Astrocyte of the spinal cord (primary cell): ENCODE data around the gene VAV2.
"Not testable (repeated sequence)": the region's sequence is repeated elsewhere in the genome, so short reads cannot be mapped to it uniquely, and the experiment has no call there.

ENCODE experiments used
- DNase-seq: peaks from one replicate; pipeline ENCODE4 v3.0.0; 2011; ENCODE audit warnings: low read depth, low spot score
- H3K4me3 ChIP-seq: 2 replicates; pipeline ENCODE4 v1.5.1; 2011; ENCODE audit warnings: low read depth, mild to moderate bottlenecking, low read length, moderate library complexity
- CTCF ChIP-seq: IDR thresholded peaks from 2 replicates; pipeline ENCODE4 v1.5.1; 2012; ENCODE audit warnings: low read depth, mild to moderate bottlenecking, low read length, inconsistent platforms
- in situ Hi-C: cut with HindIII; loops from 2 replicates; pipeline ENCODE4 v1.10.0; 2017; ENCODE audit warnings: low sequenced_read_pairs

Gene VAV2

GRCh38 chr9:133924453-133924852 is 67.7 kb downstream of the VAV2 start:
- no peak for DNase-seq
- in situ Hi-C loops = no loop called here
- no peak overlapping the region for H3K4me3 ChIP-seq
- TF ChIP-seq CTCF = no peak

- DNase-seq, in situ Hi-C loops, H3K4me3 ChIP-seq: not testable (repeated sequence)
Observed at GRCh38 chr9:133923608-133924007, 68.5 kb downstream of the VAV2 start.

- no peak overlapping the region for H3K4me3 ChIP-seq
- no peak for TF ChIP-seq CTCF
- DNase-seq = no peak
- in situ Hi-C loops = no loop called here
Observed at GRCh38 chr9:133921866-133922265, 70.3 kb downstream of the VAV2 start.

GRCh38 chr9:133920471-133920870 is 71.7 kb downstream of the VAV2 start:
- no peak for TF ChIP-seq CTCF
- H3K4me3 ChIP-seq = no peak overlapping the region
- in situ Hi-C loops = no loop called here
- DNase-seq = no peak

- no peak for DNase-seq
- H3K4me3 ChIP-seq = no peak overlapping the region
- no peak for TF ChIP-seq CTCF
- in situ Hi-C loops = no loop called here
Observed at GRCh38 chr9:133919253-133920115, 72.6 kb downstream of the VAV2 start.

- H3K4me3 ChIP-seq = no peak overlapping the region
- no peak for DNase-seq
- no peak for TF ChIP-seq CTCF
- in situ Hi-C loops = no loop called here
Observed at GRCh38 chr9:133918111-133918813, 73.9 kb downstream of the VAV2 start.

GRCh38 chr9:133917375-133917774 is 74.7 kb downstream of the VAV2 start:
- DNase-seq = no peak
- in situ Hi-C loops = no loop called here
- no peak for TF ChIP-seq CTCF
- H3K4me3 ChIP-seq = no peak overlapping the region
